Ishikawa (cell line): ENCODE measurements around the gene COG5.

Experiments
- CEBPB ChIP-seq: IDR thresholded peaks from 2 replicates; pipeline ENCODE4 v1.6.1; 2012
- CREB1 ChIP-seq: IDR thresholded peaks from 2 replicates; pipeline ENCODE4 v1.6.1; 2012; ENCODE audit warnings: low read depth
- EGR1 ChIP-seq: IDR thresholded peaks from 2 replicates; pipeline ENCODE4 v1.6.1; 2012
- EP300 ChIP-seq: IDR thresholded peaks from 2 replicates; pipeline ENCODE4 v1.6.1; 2012; ENCODE audit warnings: borderline replicate concordance
- FOXM1 ChIP-seq: IDR thresholded peaks from 2 replicates; pipeline ENCODE4 v1.6.1; 2012; ENCODE audit warnings: low read depth, borderline replicate concordance
- NFIC ChIP-seq: IDR thresholded peaks from 2 replicates; pipeline ENCODE4 v1.6.1; 2012
- RAD21 ChIP-seq: IDR thresholded peaks from 2 replicates; pipeline ENCODE4 v1.6.1; 2012; ENCODE audit warnings: low read depth
- TAF1 ChIP-seq: IDR thresholded peaks from 2 replicates; pipeline ENCODE4 v1.6.1; 2012; ENCODE audit warnings: low read depth, mild to moderate bottlenecking
- TCF12 ChIP-seq: IDR thresholded peaks from 2 replicates; pipeline ENCODE4 v1.6.1; 2012; ENCODE audit warnings: low read depth
- TEAD4 ChIP-seq: IDR thresholded peaks from 2 replicates; pipeline ENCODE4 v1.6.1; 2012
- YY1 ChIP-seq: IDR thresholded peaks from 2 replicates; pipeline ENCODE4 v1.6.1; 2012; ENCODE audit warnings: low read depth
- ZBTB7A ChIP-seq: IDR thresholded peaks from 2 replicates; pipeline ENCODE4 v1.6.1; 2012; ENCODE audit warnings: low read depth
- TF ChIP-seq, protein P1 (sequence below): IDR thresholded peaks from 2 replicates; pipeline ENCODE4 v1.6.1; 2012; ENCODE audit warnings: low read depth, mild to moderate bottlenecking
- TF ChIP-seq, protein P2 (sequence below): IDR thresholded peaks from 2 replicates; pipeline ENCODE4 v1.6.1; 2012
- TF ChIP-seq, protein P3 (sequence below): IDR thresholded peaks from 2 replicates; pipeline ENCODE4 v1.6.1; 2012

Gene COG5

DNA sequence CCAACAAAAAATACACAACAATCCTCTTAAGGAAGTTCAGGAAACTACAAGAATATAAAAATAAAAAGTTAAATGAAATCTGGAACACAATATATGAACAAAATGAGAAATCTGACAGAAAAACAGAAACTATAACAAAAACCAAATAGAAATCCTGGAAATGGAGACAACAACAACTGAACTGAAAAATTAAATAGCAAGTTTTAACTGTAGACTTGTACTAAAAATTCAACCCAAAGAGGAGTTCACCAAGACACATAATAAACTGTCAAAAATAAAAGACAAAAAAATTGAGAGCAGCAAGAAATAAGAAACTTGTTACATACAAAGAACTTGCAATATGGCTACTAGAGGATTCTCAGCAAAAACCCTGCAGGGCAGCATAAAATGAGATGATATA is 349.8 kb downstream of the COG5 start:
- TF ChIP-seq, protein P1, sequence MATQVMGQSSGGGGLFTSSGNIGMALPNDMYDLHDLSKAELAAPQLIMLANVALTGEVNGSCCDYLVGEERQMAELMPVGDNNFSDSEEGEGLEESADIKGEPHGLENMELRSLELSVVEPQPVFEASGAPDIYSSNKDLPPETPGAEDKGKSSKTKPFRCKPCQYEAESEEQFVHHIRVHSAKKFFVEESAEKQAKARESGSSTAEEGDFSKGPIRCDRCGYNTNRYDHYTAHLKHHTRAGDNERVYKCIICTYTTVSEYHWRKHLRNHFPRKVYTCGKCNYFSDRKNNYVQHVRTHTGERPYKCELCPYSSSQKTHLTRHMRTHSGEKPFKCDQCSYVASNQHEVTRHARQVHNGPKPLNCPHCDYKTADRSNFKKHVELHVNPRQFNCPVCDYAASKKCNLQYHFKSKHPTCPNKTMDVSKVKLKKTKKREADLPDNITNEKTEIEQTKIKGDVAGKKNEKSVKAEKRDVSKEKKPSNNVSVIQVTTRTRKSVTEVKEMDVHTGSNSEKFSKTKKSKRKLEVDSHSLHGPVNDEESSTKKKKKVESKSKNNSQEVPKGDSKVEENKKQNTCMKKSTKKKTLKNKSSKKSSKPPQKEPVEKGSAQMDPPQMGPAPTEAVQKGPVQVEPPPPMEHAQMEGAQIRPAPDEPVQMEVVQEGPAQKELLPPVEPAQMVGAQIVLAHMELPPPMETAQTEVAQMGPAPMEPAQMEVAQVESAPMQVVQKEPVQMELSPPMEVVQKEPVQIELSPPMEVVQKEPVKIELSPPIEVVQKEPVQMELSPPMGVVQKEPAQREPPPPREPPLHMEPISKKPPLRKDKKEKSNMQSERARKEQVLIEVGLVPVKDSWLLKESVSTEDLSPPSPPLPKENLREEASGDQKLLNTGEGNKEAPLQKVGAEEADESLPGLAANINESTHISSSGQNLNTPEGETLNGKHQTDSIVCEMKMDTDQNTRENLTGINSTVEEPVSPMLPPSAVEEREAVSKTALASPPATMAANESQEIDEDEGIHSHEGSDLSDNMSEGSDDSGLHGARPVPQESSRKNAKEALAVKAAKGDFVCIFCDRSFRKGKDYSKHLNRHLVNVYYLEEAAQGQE = no peak
- TF ChIP-seq CEBPB = no peak
- no peak for TF ChIP-seq RAD21
- TF ChIP-seq EGR1 = no peak
- no peak for TF ChIP-seq NFIC
- no peak for TF ChIP-seq TEAD4
- TF ChIP-seq, protein P2, sequence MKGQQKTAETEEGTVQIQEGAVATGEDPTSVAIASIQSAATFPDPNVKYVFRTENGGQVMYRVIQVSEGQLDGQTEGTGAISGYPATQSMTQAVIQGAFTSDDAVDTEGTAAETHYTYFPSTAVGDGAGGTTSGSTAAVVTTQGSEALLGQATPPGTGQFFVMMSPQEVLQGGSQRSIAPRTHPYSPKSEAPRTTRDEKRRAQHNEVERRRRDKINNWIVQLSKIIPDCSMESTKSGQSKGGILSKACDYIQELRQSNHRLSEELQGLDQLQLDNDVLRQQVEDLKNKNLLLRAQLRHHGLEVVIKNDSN = no peak
- TF ChIP-seq, protein P3, sequence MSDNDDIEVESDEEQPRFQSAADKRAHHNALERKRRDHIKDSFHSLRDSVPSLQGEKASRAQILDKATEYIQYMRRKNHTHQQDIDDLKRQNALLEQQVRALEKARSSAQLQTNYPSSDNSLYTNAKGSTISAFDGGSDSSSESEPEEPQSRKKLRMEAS = no peak
- TF ChIP-seq EP300 = no peak
- no peak for TF ChIP-seq FOXM1
- no peak for TF ChIP-seq ZBTB7A
- TF ChIP-seq YY1 = no peak
- no peak for TF ChIP-seq CREB1
- TF ChIP-seq TAF1 = no peak
- TF ChIP-seq TCF12 = no peak

DNA sequence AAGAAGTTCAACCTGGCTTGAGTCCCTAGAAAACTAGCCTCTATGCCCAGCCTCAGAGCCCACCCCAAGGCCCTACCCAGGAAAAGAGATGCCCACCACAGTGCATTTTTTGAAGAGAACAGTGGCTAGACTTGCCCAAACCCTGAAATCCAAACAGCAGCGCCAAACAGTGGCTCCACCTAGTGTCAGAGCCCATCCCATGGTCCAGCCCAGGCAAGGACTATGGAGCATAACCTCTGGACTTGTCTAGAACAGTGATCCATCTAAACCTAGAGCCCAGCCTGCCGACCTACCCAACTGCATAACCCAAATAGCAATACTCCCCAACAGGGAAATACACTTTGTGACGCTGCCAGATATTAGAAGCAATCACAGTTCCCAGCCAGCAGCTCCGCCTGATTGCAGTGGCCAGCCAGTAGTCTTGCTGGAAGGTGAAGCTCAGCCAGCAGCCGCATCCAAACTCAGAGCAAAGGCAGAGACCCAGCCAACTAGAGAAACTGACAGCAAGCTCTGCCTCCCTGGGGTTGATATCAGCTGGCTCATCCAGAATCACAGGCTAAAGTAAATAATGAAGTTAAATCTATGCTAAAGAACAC is 350.4 kb downstream of the COG5 start:
- TF ChIP-seq EP300 (no peak), TAF1 (no peak), FOXM1 (no peak), RAD21 (no peak), CREB1 (no peak), YY1 (no peak), CEBPB (no peak), TEAD4 (no peak), TCF12 (no peak), ZBTB7A (no peak)
- TF ChIP-seq, protein P2 = no peak
- TF ChIP-seq, protein P3 = no peak
- TF ChIP-seq, protein P1 = no peak

DNA sequence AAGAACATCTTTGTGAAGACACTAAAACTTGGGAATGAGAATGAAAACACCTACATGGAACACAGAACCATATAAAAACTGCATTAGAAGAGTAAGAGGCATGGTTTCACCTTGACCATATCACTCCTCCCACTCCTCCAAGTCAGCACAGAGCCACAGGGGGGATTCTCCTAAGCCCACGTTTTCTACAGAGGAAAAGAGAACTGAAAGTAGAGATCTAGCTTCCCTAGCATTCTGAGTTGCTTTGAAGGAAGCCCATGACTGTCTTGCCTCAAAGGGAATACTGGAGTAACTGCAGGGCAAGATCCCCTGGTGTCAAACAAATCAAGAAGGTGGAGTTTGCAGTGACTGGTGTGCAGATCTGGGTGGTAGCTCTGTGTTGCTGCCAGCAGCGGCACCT is 351.0 kb downstream of the COG5 start:
- TF ChIP-seq RAD21 = no peak

DNA sequence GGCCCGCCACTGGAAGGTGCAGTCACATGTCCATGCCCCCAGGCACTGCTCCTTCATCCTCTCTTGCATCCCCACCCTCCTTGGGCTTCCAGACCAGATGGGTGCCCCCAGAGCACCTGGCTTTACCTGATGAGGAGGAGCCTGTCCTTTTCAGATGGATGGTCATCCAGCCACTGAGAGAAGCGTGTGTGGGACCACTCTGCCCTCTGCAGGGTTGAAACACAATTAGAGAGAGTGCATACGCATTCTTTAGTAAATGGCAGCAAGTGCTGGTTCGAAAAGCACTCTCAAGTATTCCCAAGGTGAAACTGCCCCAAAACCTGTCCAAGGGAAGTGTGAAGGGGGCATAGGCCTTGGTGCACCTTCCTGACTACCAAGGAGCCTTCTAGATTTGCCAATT is 353.3 kb downstream of the COG5 start:
- no peak for TF ChIP-seq TAF1
- TF ChIP-seq, protein P1 = no peak
- no peak for TF ChIP-seq TEAD4
- no peak for TF ChIP-seq TCF12
- no peak for TF ChIP-seq YY1
- TF ChIP-seq FOXM1 = no peak
- no peak for TF ChIP-seq ZBTB7A
- no peak for TF ChIP-seq CREB1

DNA sequence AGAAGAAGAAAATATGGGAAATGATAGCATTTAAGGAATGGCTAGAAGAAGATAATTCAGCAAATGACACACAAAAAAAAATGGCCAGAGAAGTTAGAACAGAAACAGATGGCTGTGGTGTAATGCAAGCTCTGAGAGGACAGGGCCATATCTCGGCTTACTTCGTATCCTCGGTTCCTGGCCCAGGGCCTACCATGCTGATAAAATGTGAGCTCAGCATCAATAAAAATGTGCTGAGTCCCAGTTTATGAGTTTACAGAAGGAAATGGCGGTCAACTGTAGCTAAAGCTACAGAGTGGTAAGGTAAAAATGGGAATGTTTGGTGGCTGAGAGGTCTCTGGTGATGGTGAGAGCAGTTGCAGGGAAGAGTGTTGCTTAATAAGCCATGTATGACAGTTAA is 354.2 kb downstream of the COG5 start:
- TF ChIP-seq, protein P3 = no peak
- TF ChIP-seq NFIC (no peak), CREB1 (no peak), ZBTB7A (no peak), EGR1 (no peak), FOXM1 (no peak), TCF12 (no peak)
